NCI-H524 treated with DMSO at 0.1 percent for 48 hours (cell line): Measurements from ENCODE around the gene TMC8.
"Not testable (repeated sequence)": the region's sequence is repeated elsewhere in the genome, so short reads cannot be mapped to it uniquely, and the experiment has no call there.

Experiments used
- DNase-seq: peaks from one replicate; lab custom pipeline; 2025; lab: John Stamatoyannopoulos, UW

TMC8 gene

GRCh38 chr17:78130437-78131101 lies at the start of gene TMC8:
Gene TMC8 (plus strand): TSS chr17:78130771. CDS start chr17:78131589, 818 bp downstream.
- DNase-seq, result no peak

GRCh38 chr17:78081551-78081950 lies 49.0 kb upstream of the TMC8 start:
- no peak for DNase-seq

GRCh38 chr17:78082355-78082872 lies 48.2 kb upstream of the TMC8 start:
- DNase-seq, result not testable (repeated sequence)

GRCh38 chr17:78082988-78083387 lies 47.6 kb upstream of the TMC8 start:
- no peak for DNase-seq

DNA sequence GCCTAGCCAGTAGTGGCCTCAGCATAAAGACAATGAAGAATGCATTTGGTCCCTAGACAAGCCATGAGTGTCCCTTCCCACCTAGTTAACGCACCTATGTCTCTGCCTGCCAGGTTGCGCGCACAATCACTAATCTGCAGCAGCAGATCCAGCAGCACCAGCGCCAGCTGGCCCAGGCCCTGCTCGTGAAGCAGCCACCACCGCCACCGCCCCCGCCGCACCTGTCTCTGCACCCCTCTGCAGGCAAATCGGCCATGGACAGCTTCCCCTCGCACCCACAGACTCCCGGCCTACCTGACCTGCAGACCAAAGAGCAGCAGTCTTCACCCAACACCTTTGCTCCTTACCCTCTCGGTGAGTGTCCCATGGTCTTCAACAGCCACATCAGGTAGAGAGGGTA lies 43.8 kb upstream of the TMC8 start:
- DNase-seq, result no peak

DNA sequence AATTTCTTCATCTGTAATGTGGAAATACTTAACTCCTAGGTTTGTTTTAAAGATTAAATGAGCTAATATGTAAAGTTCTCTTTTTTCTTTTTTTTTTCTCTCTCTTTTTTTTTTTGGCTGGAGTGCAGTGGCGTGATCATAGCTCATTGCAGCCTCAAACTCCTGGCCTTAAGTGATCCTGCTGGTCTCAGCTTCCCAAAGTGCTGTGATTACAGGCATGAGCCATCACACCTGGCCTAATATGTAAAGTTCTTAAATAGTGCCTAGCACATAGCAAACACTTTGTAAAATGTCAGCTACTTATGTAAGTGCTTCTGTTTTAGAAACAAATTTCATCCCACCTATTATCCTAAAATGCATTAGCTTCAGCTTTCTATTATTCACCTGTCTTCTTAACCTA lies 42.0 kb upstream of the TMC8 start:
- no peak for DNase-seq

DNA sequence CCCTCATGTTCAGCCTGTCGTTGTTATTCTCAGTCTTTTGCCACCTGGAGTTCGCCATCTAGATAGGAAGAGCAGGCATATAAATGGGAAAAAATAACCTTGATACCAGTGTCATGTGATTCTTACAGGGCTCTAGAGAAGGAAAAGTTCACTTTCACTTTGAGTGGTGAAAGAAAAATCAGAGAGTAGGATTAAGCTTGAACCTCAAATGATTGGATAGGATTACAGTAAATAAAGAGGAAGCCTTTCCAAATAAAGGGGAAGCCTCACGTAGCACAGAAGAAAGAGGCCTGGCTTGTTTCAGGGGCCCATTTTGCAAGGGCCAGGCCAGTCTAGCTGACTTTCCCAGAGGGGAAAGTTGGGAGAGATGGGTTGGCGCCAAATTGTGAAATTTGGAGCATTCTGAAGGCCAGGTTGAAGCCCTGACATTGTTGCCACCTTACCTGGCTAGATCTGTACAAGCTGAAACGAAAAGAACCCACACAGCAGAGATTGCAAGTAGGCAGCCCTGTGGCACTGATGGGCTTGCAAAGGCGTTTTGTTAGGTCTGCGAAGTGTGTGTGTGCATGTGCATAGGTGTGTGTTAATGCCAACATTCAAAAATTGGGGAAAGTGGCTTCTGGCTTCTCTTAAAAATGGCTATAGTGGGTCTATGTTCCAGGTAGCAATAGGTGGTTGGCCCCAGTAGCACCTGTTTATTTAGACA lies 40.8 kb upstream of the TMC8 start:
- no peak for DNase-seq

- DNase-seq, result no peak
These were observed 37.7 kb upstream of the TMC8 start for GRCh38 chr17:78092794-78093324.

- DNase-seq, result no peak
These were observed 35.5 kb upstream of the TMC8 start for GRCh38 chr17:78095035-78095434.

- DNase-seq, result no peak
These were observed 34.5 kb upstream of the TMC8 start for GRCh38 chr17:78096093-78096492.

DNA sequence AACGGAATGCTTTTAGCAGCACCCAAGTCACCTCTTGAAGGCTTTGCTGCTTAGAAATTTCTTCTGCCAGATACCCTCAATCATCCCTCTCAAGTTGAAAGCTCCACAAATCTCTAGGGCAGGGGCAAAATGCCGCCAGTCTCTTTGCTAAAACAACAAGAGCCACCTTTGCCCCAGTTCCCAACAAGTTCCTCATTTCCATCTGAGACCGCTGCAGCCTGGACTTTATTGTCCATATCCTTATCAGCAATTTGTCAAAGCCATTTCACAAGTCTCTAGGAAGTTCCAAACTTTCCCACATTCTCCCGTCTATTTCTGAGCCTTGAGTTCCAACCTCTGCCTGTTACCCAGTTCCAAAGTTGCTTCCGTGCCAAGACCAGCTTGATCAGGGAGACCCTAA lies 29.5 kb upstream of the TMC8 start:
- DNase-seq, result no peak

DNA sequence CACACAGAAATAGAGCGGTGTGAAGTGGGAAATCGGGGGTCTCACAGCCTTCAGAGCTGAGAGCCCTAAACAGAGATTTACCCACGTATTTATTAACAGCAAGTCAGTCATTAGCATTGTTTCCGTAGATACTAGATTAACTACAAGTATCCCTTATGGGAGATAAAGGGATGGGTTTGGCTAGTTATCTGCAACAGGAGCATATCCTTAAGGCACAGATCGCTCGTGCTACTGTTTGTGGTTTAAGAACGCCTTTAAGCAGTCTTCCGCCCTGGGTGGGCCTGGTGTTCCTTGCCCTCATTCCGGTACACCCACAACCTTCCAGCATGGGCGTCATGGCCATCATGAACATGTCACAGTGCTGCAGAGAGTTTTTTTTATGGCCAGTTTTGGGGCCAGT lies 29.0 kb upstream of the TMC8 start:
- DNase-seq, result no peak

GRCh38 chr17:78103311-78103710 lies 27.3 kb upstream of the TMC8 start:
- no peak for DNase-seq

DNA sequence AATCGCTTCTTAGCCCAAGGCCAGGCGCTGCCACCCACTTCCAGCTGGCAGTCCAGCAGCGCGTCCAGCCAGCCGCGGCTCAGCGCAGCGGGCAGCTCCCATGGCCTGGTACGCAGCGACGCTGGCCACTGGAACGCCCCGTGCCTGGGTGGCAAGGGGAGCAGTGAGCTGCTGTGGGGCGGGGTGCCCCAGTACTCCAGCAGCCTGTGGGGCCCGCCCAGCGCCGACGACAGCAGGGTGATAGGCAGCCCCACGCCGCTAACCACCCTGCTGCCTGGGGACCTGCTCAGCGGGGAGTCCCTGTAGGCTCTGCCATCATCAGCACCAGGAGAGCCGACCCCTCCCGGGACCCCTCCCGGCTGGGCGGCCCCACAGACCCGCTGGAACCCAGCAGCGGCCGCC lies 26.0 kb upstream of the TMC8 start:
- DNase-seq, result no peak

GRCh38 chr17:78105101-78105500 lies 25.5 kb upstream of the TMC8 start:
- DNase-seq, result no peak

GRCh38 chr17:78105551-78105950 lies 25.0 kb upstream of the TMC8 start:
- DNase-seq, result no peak

- DNase-seq, result no peak
These were observed 24.4 kb upstream of the TMC8 start for GRCh38 chr17:78106211-78106610.

DNA sequence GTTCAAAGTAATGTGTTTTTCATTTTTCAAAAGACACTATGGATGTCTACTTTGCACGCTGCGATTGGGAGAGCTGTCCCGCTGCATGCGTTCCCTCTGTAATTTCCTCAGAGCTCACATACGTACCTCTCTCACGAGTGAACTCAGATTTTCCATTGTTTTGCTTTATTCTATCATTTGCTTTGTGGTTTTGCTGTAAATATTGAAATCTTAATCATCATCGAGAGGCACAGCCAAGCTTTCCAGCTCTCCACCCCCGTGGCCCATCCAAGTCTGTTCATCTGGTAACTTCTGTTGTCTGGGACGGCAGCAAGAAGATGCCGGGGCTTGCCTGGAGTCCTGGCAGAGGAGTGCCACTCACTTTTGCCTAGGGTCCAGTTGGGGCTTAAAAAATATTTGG lies 23.1 kb upstream of the TMC8 start:
- no peak for DNase-seq

DNA sequence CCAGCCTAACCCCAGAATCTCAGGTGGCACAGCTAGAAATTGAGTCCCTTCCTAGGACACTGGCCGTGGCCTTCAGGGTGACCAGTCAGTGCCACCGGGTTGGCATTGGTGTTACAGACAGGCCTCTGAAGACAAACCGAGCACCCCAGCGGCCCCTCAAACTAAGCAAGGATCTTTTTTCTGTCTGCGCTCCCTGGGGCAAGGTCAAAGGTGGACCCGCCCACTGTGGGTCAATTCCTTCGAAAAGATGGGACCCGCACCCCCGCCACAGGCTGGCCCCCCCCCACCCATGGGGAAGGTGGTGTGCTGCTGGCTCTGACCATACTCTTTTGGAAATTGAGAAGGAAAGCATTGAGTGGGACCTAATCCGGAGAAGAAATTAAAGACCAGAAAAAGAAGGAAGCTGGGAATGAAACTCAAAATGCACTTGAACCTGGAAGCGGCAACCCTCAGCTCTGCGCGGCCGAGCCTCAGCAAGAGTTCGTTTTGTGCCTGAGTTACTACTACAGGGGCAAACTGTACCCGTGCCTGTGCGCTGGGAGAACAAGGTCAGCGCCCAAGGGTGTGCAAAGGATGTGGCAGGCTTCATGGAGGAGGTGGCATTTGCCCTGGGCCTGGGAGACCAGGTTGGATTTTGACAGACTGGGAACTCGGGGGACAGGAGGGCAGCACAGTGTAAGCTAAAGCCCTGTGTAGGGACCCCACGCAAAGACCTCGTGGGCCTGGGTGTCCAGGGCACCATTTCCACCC lies 22.4 kb upstream of the TMC8 start:
- no peak for DNase-seq

DNA sequence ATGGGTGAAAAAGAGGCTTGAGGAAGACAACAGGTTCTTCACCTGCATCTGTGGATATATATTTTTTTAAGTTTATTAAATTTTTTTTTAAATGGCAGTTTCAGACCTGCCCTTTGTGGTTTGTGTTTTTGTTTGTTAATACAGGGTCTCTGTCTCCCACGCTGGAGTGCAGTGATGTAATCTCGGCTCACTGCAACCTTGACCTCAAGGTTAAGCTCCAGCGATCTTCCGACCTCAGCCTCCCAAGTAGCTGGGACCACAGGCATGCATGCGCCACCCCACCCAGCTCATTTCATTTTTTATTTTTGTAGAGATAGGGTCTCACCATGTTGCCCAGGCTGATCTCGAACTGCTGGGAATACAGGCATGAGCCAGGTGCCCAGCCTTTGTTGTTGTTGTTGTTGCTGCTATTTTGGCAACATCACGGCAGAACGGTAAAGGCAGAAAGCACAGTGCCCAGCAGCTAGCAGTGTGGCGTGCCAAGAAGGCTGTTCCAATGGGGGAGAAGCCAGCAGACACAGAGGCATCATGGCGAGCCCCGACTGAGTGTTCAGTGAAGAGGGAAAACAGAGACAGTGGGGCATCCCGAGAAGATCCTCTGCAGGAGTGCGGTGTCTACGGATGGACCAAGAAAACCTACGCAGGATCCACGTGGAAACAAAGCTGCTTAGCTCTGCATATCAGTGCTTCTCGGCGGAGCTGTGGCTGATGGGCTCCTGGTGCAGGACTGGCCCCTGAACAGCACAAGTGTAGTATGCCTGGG lies 21.7 kb upstream of the TMC8 start:
- DNase-seq, result no peak

GRCh38 chr17:78109489-78109761 lies 21.1 kb upstream of the TMC8 start:
- DNase-seq, result no peak

DNA sequence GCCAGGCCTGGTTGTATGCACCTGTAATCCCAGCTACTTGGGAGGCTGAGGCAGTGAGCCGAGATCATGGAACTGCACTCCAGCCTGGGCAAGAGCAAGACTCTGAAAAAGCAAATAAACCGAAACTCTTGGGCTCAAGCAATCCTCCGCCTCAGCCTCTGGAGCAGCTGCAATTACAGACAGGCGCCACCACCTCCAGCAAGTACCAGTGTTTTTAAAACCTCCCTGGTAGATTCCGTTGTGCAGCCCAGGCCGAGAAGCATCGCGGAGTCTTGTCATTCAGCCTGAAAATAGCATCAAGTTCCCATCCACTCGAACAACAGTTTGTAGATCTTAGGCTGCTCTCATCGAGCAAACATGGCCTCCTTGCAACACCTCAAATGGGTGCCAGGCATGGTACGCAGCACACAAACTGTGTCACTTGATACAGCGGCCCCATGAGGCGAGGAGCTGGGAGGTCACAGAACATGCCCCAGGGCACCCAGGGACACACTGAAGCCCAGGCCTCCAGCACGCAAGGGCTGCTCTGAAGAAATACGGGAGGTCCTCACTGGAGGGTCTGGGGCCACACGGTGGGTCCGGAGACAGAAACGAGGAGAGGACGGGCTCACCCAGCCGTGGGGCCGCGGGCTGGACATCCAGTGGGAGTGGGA lies 20.1 kb upstream of the TMC8 start:
- no peak for DNase-seq
